Uterus (tissue), 2 donors: Measurements from ENCODE around the gene SLC35E3.

Experiments used
- CTCF ChIP-seq, 4 experiments: fragments of 200-600 bp in 2 of 4; fragments of 450-650 bp in 2 of 4; sonication (generic) in 2 of 4; IDR thresholded peaks; one replicate each; pipeline ENCODE4 v1.5.1; 2016 to 2019; ENCODE audit warnings: antibody characterized with exemption in 4 of 4, mild to moderate bottlenecking in 2 of 4, moderate library complexity in 1 of 4
- POLR2A ChIP-seq, 2 donors: fragments of 450-650 bp; IDR thresholded peaks; one replicate each; pipeline ENCODE4 v1.6.1; 2016; ENCODE audit warnings: antibody characterized with exemption in 2 of 2, mild to moderate bottlenecking in 1 of 2, moderate library complexity in 1 of 2

- TF ChIP-seq CTCF (IDR thresholded peaks at IDR 0.05) (no peak), POLR2A (IDR thresholded peaks at IDR 0.05) (no peak)
Observed at GRCh38 chr12:68792952-68793351, 47.0 kb downstream of the SLC35E3 start.
